T-helper 22 cell (primary cell): Measurements from ENCODE around the gene NOTCH3.

Experiments used
- DNase-seq: peaks from one replicate; pipeline ENCODE4 v3.0.0-alpha.2; 2020; ENCODE audit warnings: low read depth

The NOTCH3 gene

GRCh38 chr19:15236886-15237285, 36.1 kb upstream of the NOTCH3 start:
- no peak for DNase-seq

GRCh38 chr19:15235781-15236180, 35.0 kb upstream of the NOTCH3 start:
- DNase-seq = no peak

- no peak for DNase-seq
These were observed 33.8 kb upstream of the NOTCH3 start for GRCh38 chr19:15234431-15235130.

GRCh38 chr19:15231271-15231670, 30.5 kb upstream of the NOTCH3 start:
- DNase-seq = no peak

DNA sequence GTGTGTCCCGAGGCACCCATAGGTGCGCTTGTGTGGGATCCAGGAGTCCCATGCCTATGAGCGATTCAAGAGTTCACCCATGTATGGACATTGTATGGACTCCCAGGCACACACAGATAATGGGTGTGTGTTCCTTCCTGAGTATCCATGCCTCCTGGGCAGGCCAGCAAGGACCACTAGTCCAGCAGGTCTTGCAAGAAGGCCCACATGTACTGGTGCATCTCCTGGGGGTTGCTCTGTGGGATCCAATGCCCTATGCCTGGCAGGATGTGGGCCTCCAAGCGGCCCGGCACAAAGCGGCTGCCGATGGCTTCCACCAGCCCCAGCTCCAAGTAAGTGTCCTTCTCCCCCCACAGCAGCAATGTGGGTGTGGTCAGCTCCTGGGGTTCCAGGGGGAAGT, 26.5 kb upstream of the NOTCH3 start:
- DNase-seq = no peak

DNA sequence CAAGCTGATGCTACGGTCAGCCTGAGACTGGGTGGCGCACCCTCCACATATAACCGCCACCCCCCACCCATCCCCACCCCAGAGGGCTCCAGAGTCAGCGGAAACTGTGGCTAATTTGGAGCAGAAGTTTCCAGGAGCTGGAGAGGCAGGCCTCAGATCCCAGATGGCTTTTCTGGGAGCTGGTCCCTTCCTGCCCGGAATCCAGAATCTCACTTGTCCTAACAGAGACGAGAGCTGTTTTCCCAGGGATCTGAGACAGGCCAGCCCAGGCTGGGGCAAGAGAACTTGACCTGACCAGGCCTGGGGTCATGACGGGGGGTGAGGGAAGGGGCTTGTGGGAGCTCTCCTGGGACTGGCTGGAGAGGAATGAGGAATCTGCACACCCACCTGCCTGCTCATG, 25.0 kb upstream of the NOTCH3 start:
- no peak for DNase-seq

DNA sequence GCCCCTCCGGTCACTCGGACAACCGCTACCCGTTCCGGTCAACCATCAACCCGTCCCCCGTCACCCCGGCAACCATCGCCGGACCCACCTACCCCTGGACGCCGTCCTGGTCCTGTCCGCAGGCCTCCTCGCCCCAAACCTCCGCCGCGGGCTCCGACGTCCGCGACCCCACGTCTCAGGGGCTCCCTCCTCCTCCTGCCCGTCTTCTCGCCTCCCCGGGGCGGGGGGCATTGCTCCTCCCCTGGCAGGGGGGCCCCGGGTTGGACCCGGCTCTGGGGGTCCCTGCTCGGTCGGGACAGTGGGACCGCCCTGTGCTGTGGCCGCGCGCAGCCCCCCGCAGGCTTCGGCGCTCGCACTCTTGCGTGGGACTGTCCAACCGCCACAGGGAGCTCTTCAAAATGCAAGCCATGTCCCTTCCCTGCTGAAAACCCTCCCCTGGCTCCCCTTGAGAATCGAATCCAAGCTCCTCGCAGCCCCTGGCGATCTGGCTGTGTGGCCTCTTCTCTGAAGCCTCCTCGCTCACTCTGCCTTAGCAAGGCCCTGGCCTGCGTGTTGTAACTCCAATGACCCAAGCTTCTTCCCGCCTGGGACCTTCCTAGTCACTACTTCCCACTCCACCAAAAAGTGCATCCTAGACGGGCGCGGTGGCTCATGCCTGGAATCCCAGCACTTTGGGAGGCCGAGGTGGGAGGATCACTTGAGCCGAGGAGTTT, 23.0 kb upstream of the NOTCH3 start:
- no peak for DNase-seq

GRCh38 chr19:15222738-15223648, 22.2 kb upstream of the NOTCH3 start:
- peak; percentile 53 for DNase-seq

DNA sequence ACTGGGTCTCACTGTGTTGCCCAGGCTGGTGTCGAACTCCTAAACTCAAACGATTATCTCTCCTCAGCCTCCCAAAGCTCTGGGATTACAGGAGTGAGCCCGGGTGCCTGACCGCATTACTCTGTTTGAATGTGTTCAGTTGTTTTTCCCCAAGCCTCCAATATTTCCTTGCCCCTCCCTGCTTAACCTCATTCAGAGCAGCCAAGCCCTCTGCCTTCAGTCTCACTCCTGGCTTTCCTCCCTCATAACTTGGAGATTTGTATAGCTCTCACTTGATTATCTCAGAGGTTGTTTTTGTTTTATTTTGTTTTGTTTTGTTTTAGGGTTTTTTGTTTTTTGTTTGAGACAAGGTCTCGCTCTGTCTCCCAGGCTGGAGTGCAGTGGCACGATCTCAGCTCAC, 20.0 kb upstream of the NOTCH3 start:
- no peak for DNase-seq

- DNase-seq = no peak
These were observed 17.7 kb upstream of the NOTCH3 start for GRCh38 chr19:15218501-15218900.

- DNase-seq = no peak
These were observed 15.6 kb upstream of the NOTCH3 start for GRCh38 chr19:15216363-15216762.

DNA sequence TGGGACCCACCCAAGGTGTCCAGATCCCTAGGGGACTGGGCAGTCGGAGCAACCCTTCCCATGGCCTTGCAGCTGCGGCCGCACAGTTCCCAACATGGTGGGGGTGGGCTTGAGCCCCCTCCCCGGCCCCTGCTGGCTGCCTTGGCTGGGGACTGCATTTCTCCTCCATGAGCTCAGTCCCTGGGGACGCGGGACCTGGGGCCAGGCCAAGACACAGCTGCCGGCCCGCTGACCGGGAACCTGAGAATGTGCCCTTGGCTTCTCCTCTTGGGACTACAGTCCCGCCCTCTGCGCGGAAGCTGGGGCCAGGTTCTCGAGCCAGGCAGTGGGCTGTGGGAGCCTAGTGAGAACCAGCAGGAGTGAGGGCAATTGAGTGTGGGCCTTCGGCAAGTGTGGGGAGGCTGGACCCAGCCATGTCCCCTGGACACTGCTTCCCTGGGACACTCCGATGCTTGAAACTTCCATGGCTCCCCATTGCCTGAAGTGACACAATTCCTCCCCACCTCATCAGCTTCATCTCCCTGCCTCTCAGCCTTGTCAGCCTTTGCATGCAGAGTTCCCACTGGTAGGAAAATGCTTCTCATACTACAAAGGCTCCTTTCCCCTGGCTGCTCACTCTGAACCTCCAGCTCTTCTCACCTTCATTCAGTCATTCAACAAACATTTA, 13.1 kb upstream of the NOTCH3 start:
- DNase-seq = no peak

GRCh38 chr19:15212711-15213110, 11.9 kb upstream of the NOTCH3 start:
- DNase-seq = no peak

DNA sequence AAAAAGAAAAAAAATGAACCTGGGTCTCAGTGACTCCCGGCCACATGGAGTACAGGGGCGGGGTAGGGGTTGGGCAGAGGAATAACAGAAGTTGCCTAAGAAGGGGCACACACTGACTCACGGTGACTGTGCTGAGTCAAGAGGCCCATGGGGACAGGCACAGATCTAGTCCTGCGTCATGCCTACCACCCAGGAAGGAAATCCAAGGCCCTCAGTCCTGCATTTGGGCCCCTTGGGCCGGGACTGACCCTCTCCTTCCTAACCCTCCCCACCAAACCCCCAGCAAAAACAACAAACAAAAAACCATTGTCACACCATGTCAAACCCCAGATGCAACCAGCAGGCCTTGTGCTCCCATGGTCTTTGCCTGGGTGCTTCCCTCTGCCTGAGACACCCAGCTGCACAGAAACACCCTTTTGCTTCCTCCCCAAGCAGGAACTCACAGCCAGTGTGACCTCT, 9.6 kb upstream of the NOTCH3 start:
- DNase-seq = no peak

- DNase-seq = no peak
These were observed 704 bp upstream of the NOTCH3 start for GRCh38 chr19:15201374-15202023.

DNA sequence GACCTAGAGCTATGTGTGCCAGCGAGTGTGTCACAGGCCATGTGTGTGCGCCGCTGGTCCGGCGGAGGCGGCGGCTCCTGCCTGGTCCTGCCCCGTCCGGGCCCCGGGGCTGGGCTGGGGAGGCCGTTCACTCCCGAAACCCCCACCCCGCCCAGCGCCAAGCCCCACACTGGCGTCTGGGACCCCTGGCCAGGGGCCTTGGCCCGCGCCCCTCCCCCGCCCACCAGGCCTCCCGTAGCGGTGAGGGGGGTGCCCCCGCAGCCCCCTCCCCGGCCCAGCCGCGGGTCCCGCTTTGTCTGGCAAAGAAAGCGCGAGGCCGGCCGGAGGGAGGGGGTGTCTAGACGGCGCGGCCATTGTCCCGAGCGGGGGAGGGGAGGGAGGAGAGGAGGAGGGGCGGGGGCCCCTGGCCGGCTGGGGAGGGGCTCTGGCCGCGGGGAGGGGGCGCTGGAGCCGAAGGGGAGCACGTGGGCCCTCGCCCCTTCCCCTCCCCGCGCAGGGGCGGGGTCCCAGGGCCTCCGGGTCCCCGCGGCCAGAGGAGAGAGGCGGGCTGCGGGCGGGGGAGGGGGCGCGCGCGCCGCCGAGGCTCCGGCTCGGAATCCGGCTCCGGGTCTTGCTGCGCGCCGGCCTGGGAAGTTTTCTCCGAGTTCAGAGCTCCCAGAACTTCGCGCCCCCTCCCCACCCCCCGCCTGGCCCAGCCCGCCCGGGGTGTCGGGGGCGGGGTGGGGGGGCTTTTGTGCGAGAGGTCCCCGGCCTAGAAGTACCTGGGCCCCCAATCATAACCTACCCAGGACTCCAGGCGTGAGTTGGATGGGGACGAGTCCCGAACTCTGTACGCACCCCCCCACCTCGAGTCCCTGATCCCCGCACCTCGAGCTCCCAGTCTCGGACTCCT, 888 bp downstream of the NOTCH3 start:
- no peak for DNase-seq

- DNase-seq = no peak
These were observed 1.7 kb downstream of the NOTCH3 start for GRCh38 chr19:15198951-15199660.

DNA sequence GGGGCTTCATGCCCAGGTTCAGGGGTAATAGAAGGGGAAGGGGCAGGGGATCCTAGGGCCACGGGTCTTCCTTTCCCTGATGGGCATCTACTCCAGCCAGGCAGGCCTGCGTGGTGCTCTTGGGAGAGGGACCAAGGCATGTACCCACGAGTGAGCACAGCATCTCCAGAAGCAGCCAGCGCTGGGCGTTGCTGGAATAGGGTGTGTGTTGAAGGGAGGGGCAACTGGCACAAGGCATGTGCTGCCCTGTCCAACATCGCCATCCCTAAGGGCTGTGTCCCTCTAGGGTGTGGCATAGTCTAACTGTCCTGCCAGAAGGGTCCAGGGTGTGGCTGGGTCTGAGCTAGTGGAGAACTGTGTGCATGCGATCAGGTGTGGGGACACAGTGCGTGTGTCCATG, 2.9 kb downstream of the NOTCH3 start:
- no peak for DNase-seq

DNA sequence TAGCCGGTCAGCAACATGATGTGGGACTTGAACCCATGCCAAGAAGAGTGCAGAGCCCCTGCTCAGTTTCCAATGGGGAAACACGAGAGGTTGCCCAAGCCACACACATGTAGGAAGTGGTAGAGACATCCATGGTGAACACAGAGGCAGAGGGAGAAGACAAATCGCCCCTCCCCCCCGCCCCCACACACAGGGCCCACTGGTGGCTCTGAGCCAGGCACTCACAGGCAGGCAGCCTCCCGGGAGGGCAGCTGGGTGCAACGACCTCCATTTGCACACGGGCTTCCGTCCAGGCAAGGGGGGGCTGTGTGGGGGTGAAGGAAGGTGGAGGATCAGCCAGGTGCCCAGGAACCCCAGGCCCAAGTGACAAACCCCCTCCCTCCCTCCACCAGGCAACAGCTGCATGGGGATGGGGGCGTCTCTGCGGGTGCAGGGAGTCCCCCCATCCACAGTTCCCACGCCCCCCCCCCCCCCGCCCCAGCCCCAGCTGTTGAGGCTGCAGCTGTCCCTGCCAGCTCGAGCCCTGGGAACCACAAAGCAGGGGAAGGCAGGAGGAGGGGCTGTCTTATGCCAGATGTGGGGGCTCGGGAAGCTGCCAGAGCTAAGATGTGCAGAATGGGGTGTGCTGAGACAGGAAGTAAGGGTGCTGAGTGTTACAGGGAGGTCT, 3.4 kb downstream of the NOTCH3 start:
- no peak for DNase-seq
